Measurements from ENCODE around the gene UPF2. TPM values are rescaled to one million over a fixed set of nuclear protein-coding genes. Genes with fewer than 3 reads are reported as not detected.

Gene UPF2
- total RNA-seq, 1 experiment from 2014 or later = 12.4 TPM

- in situ Hi-C loops (cut with HindIII; ENCODE audit: low pct_unique_long_range_greater_than_20kb, low sequenced_read_pairs) = no loop called here
- no peak for DNase-seq (ENCODE audit: low read depth, low spot score)
Observed at GRCh38 chr10:11930312-11930978, 112.2 kb downstream of the UPF2 start.

DNA sequence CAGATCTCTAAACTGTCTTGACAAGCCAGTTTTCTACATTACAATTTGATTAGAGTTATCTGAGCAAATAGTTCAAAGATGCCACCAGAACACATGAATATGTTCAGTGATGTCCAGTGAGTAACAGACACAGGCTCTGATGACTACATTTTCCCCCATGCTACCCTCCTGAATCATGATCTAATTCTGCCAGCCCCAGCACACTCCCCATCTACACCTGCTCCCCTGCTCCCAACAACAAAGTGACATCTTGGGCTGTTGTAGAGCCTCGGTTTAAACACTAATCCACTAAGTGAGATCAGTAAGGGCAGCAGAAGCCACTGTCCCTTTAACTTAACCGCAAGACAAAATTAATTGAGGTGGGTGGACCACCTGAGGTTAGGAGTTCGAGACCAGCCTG lies 114.9 kb downstream of the UPF2 start:
- in situ Hi-C loops (cut with HindIII; ENCODE audit: low pct_unique_long_range_greater_than_20kb, low sequenced_read_pairs) = no loop called here
- no peak for DNase-seq (ENCODE audit: low read depth, low spot score)

GRCh38 chr10:11921800-11922392 lies 120.7 kb downstream of the UPF2 start:
- no peak for DNase-seq (ENCODE audit: low read depth, low spot score)
- in situ Hi-C loops (cut with HindIII; ENCODE audit: low pct_unique_long_range_greater_than_20kb, low sequenced_read_pairs) = no loop called here

GRCh38 chr10:11919271-11919670 lies 123.3 kb downstream of the UPF2 start:
- in situ Hi-C loops (cut with HindIII; ENCODE audit: low pct_unique_long_range_greater_than_20kb, low sequenced_read_pairs) = no loop called here
- no peak for DNase-seq (ENCODE audit: low read depth, low spot score)

DNA sequence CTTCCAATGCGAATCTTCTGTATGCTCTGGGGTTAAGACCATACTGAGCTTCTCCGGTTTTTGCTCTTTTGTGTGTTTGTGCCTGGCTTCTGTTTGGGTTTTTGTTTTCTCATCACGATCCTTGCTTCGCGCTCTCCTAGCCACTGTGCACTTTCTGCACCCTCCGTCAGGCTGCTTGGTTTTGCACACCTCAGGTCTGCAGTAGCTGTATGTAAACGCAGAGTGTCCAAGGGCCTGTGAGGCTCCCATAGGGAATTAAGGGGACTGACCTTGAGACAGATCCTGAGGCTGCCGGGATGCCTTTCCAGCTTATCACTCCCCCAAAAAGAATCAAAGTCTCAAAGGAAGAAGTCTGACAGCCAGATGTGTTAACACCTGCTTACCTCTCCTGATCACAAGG lies 124.2 kb downstream of the UPF2 start:
- DNase-seq (ENCODE audit: low read depth, low spot score) = no peak
- in situ Hi-C loops (cut with HindIII; ENCODE audit: low pct_unique_long_range_greater_than_20kb, low sequenced_read_pairs) = no loop called here

- in situ Hi-C loops (cut with HindIII; ENCODE audit: low pct_unique_long_range_greater_than_20kb, low sequenced_read_pairs) = no loop called here
- DNase-seq (ENCODE audit: low read depth, low spot score) = no peak
Observed at GRCh38 chr10:11913079-11913641, 129.4 kb downstream of the UPF2 start.

GRCh38 chr10:11910102-11910501 lies 132.5 kb downstream of the UPF2 start:
- DNase-seq (ENCODE audit: low read depth, low spot score) = no peak

DNA sequence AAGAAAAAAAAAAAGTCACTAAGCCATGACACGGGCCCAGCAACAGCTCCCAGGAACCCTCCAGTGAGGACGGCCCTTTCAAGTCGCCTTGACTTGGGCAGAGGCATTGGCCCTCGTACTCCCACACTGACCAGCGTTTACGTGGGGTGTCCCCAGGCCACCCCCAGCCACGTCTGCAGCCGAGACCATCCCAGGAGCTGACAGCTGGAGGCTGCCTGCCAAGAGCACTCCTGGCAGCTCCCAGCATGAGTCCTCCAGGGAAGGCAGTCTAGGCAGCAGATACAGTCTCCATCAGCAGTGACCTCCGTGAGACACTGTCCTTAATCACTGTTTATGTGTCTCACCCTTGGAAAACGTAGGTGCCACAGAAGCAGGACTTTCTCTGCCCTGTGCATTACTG lies 133.0 kb downstream of the UPF2 start:
- in situ Hi-C loops (cut with HindIII; ENCODE audit: low pct_unique_long_range_greater_than_20kb, low sequenced_read_pairs) = no loop called here
- DNase-seq (ENCODE audit: low read depth, low spot score) = no peak

More at GRCh38 chr10:11910102-11910501, 132.5 kb downstream of the UPF2 start:
- in situ Hi-C loops (cut with HindIII; ENCODE audit: low pct_unique_long_range_greater_than_20kb, low sequenced_read_pairs) = no loop called here

DNA sequence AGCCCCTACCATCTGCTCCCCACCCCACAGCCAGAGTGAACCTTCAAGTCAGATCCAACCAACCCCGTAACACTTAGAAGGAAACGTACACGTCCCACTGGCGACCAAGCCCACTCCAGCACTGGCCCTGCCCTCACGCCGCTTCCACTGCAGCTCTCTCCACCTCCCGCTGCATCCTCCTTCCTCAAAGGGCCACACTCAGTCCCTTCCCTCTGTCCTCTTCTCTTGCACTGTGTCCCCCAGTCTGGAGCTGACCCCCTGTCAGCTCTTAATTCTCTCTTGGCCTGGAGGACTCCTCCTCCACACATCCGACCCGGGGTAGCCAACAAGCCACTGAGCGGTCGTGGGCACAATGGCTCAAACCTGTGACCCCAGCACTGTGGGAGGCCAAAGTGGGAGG lies 133.6 kb downstream of the UPF2 start:
- in situ Hi-C loops (cut with HindIII; ENCODE audit: low pct_unique_long_range_greater_than_20kb, low sequenced_read_pairs) = no loop called here
- no peak for DNase-seq (ENCODE audit: low read depth, low spot score)

GRCh38 chr10:11908536-11908935 lies 134.1 kb downstream of the UPF2 start:
- DNase-seq (ENCODE audit: low read depth, low spot score) = no peak
- in situ Hi-C loops (cut with HindIII; ENCODE audit: low pct_unique_long_range_greater_than_20kb, low sequenced_read_pairs) = no loop called here

DNA sequence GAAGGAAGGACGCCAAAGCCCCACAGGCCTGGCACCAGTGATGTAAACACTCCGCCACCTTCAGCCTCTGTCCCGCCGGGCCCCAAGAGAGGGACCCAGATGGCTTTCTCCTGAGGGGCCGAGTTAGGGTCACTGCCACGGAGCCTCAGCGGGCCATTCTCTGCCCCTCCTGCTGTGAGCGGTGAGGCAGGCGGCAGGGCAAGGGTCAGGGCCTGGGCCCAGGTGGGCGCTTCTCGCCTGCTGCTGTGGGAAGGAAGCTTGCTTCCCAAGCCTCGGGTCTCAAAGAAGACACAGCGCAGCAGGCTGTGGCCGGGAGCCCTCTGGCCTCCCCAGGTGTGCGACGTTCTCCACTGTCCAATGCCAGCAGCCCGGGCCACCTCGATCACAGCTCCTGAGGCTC lies 134.7 kb downstream of the UPF2 start:
- in situ Hi-C loops (cut with HindIII; ENCODE audit: low pct_unique_long_range_greater_than_20kb, low sequenced_read_pairs) = no loop called here
- no peak for DNase-seq (ENCODE audit: low read depth, low spot score)

DNA sequence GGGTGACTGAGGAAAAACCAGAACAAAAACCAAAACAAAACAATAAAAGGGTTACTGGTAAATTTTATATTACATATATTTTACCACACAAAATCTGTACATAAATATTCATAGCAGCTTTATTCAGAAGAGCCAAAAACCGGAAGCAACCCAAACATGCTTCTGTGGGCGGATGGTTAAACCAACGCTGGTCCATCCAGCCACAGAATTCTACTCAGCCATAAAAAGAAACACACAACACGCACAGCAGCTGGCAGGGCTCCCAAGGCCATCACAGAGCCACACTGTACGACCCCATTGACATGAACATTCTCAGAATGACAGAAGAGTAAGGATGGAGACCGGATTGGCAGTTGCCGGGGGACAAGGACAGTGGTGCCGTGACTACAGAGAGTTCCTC lies 135.9 kb downstream of the UPF2 start:
- DNase-seq (ENCODE audit: low read depth, low spot score) = no peak
- in situ Hi-C loops (cut with HindIII; ENCODE audit: low pct_unique_long_range_greater_than_20kb, low sequenced_read_pairs) = no loop called here

DNA sequence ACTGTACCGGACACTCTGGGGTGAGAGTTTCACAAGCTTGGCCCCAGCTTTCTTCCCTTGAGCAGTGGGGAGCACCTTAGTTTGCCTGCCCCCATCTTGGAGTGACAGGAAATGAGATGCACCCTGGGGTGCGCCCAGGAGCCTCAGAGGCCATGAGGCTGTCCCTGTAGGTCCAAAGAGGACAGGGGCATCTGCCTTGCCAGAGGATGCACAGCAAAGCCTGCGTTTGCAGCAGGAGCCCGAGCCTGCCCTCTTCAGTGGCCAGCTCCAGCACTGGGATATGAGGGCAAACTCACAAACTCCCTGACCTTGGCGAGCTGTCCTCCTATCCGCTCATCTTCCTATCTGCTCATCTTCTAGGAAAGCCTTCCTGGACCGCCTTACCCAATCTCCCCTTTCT lies 140.0 kb downstream of the UPF2 start:
- in situ Hi-C loops (cut with HindIII; ENCODE audit: low pct_unique_long_range_greater_than_20kb, low sequenced_read_pairs) = no loop called here
- DNase-seq (ENCODE audit: low read depth, low spot score) = no peak

GRCh38 chr10:11901833-11902475 lies 140.7 kb downstream of the UPF2 start:
- no peak for DNase-seq (ENCODE audit: low read depth, low spot score)
- in situ Hi-C loops (cut with HindIII; ENCODE audit: low pct_unique_long_range_greater_than_20kb, low sequenced_read_pairs) = no loop called here

DNA sequence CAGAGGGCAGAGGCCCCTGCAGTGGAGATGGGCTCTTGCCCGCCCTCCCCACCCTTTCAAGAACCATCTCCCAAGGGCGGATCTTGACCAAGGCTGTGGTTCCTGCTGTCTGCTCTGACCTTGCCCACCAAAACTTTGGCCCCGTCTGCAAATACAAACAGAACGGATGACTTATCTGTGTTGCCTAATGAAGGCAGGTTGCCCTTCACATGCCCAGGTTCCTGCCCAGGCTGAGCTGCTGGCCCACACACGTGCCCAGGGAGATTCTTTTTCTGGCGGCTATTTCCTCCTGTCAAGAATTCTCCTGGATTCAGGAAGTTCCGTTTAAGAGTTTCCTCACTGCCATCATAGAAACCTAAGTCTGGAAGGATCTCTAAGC lies 141.2 kb downstream of the UPF2 start:
- in situ Hi-C loops (cut with HindIII; ENCODE audit: low pct_unique_long_range_greater_than_20kb, low sequenced_read_pairs) = no loop called here
- no peak for DNase-seq (ENCODE audit: low read depth, low spot score)

- in situ Hi-C loops (cut with HindIII; ENCODE audit: low pct_unique_long_range_greater_than_20kb, low sequenced_read_pairs) = no loop called here
- DNase-seq (ENCODE audit: low read depth, low spot score) = no peak
Observed at GRCh38 chr10:11901036-11901301, 141.6 kb downstream of the UPF2 start.

- no peak for DNase-seq (ENCODE audit: low read depth, low spot score)
- in situ Hi-C loops (cut with HindIII; ENCODE audit: low pct_unique_long_range_greater_than_20kb, low sequenced_read_pairs) = no loop called here
Observed at GRCh38 chr10:11899067-11899876, 143.3 kb downstream of the UPF2 start.

DNA sequence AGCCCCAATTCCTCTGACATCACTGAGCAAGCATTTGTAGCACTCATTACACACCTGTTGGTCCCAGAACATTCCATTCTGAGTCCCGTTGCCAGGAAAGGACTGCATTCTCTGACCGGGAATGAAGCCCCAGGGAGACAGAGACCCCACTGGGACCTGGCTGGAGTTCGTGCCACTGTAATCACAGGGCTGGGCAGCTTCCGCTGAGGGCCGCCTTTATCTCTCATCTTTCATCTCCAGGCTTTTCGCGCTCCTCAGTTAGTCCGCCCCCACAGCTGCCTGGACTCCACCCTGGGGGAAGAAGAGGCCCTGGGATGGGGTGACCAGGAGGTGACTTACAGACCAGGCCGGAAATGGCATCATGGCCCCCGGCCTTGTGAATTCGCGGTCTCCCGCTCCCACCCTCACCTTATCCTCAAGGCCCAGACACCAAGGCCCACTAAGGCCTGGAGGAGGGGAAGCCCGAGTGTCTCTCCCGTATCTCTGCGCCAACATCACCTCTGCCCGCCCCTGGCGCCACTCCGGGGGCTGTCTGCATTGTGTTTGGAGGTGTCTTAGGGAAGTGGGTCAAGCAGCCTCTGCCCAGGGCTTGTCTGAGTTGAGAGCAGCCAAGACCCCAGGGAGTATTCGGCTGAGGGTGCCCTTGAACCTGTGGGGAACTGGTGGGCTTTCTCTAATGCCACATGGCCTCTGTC lies 144.1 kb downstream of the UPF2 start:
- in situ Hi-C loops (cut with HindIII; ENCODE audit: low pct_unique_long_range_greater_than_20kb, low sequenced_read_pairs) = no loop called here
- DNase-seq (ENCODE audit: low read depth, low spot score) = no peak

All from SK-MEL-5 (cell line).